Ovary (tissue), 9 donors: ENCODE measurements around the gene UBN1. TPM values are rescaled to one million over a fixed set of nuclear protein-coding genes. Genes with fewer than 3 reads are reported as not detected.
A peak's percentile ranks its signal among the peaks of the same experiment; 100 is the strongest.

Experiments
- DNase-seq, 5 donors: peaks; one replicate each; pipeline ENCODE4 v3.0.0-alpha.2; 2019 to 2020
- H3K27ac ChIP-seq, 2 donors: fragments of 200-600 bp; one replicate each; pipeline versions ENCODE4 v1.5.1 to v1.8.0; 2019 to 2022
- H3K27me3 ChIP-seq: fragments of 200-600 bp; one replicate; pipeline ENCODE4 v1.8.0; 2022
- H3K36me3 ChIP-seq: fragments of 200-600 bp; sonication (generic); one replicate; pipeline ENCODE4 v1.5.1; 2019
- H3K4me1 ChIP-seq: one replicate; pipeline ENCODE4 v1.8.1; 2013; ENCODE audit warnings: mild to moderate bottlenecking, moderate library complexity; ENCODE audit not compliant: insufficient read depth
- H3K4me3 ChIP-seq: fragments of 200-600 bp; sonication (generic); one replicate; pipeline ENCODE4 v1.5.1; 2017
- H3K9me3 ChIP-seq, 2 donors: fragments of 200-600 bp in 1 of 2; sonication (generic) in 1 of 2; one replicate each; pipeline versions ENCODE4 v1.5.1 to v1.8.1; 2013 to 2019; ENCODE audit warnings: mild to moderate bottlenecking in 1 of 2, moderate library complexity in 1 of 2
- CTCF ChIP-seq, 3 donors: fragments of 450-650 bp in 2 of 3; fragments of 200-600 bp in 1 of 3; IDR thresholded peaks; one replicate each; pipeline versions ENCODE4 v1.5.1 to v1.8.0; 2016 to 2022; ENCODE audit warnings: antibody characterized with exemption in 3 of 3, mild to moderate bottlenecking in 1 of 3
- EP300 ChIP-seq: sonication (generic); formaldehyde crosslinking; IDR thresholded peaks from one replicate; pipeline ENCODE4 v1.6.1; 2017; ENCODE audit warnings: antibody characterized with exemption
- POLR2A ChIP-seq: fragments of 450-650 bp; IDR thresholded peaks from one replicate; pipeline ENCODE4 v1.6.1; 2017; ENCODE audit warnings: antibody characterized with exemption, mild to moderate bottlenecking, moderate library complexity
- WGBS, 3 donors: extraction: QIAGEN DNeasy Blood & Tissue Kit in 1 of 3; methylation state at CpG; one replicate each; pipeline versions ENCODE4 v1.1.5 to v1.1.7; 2013 to 2017; 5-methylcytosine and 5-hydroxymethylcytosine counted together
- intact Hi-C, 4 donors: fragments of 100-400 bp; cut with DNase I; formaldehyde crosslinking; loops; one replicate each; pipeline versions ENCODE4 v1.11.0 to v1.15.1; 2022 to 2023
- polyA plus RNA-seq, 2 donors: library from polyadenylated mRNA; stranded (reverse); fragments of 200-250 nt in 1 of 2; fragments of 350-450 nt in 1 of 2; fragmentation: Illumina TruSeq in 1 of 2; extraction: RNeasy Lipid Tissue Mini Kit (QIAGEN cat#74804) in 1 of 2; gene quantifications; one replicate each; pipeline ENCODE4 v1.2.3, GENCODE V29; 2013 to 2014
- total RNA-seq, 7 donors: library from RNA; depleted of rRNA in 2 of 7; stranded (reverse); fragments of >200 nt in 2 of 7; fragmentation: NEBNext Ultra II Directional in 3 of 7; extraction: Animal tissue kit (Norgen Biotek cat#: 25700) in 3 of 7; gene quantifications; one replicate each; pipeline versions ENCODE4 v1.1.0 to v1.2.4, GENCODE V29; 2016 to 2023
- donor health status: DM: no; HTN: no; CAD: no; lungs with moderate emphysema.
- donor health status: DM: no; HTN: no; CAD: no.
- donor health status: Bipolar disorder and iron deficiency.
- donor health status: DM: yes; HTN: yes; CAD: no.
- donor health status: DM: no; HTN: no; CAD: no.
- donor health status: DM: yes; HTN: yes; CAD: no.

UBN1 gene
- total and polyA plus RNA-seq, 9 donors = 14.5 to 41.3 (median 24.0) TPM

- intact Hi-C loops = no loop called here
- no peak for DNase-seq
- no peaks in the 10 kb centered on the region for H3K27me3 ChIP-seq
- H3K9me3 ChIP-seq = no peaks in the 10 kb centered on the region
- H3K36me3 ChIP-seq = no peaks in the 10 kb centered on the region
- TF ChIP-seq CTCF (IDR thresholded peaks at IDR 0.05) = no peak
- no peak for TF ChIP-seq POLR2A
- no peak for TF ChIP-seq EP300
- no peak overlapping the region for H3K27ac ChIP-seq
- H3K4me1 ChIP-seq = no peaks in the 10 kb centered on the region
- no peak overlapping the region for H3K4me3 ChIP-seq
- WGBS, 3 donors = 81 to 90% (median 87%) methylated on average over 13 of the region's 13 CpGs
Measured at GRCh38 chr16:4837733-4838501, 9.4 kb upstream of the UBN1 start.

- no peak for DNase-seq
- no peak for TF ChIP-seq POLR2A
- no peak for TF ChIP-seq CTCF (IDR thresholded peaks at IDR 0.05)
- no peak for TF ChIP-seq EP300
- no peaks in the 10 kb centered on the region for H3K36me3 ChIP-seq
- H3K4me1 ChIP-seq = no peaks in the 10 kb centered on the region
- 84 to 88% (median 87%) methylated on average over 5 of the region's 5 CpGs for WGBS, 3 donors
- no peaks in the 10 kb centered on the region for H3K9me3 ChIP-seq
- intact Hi-C loops = loop anchor here in 2 of 4 donors (10.0 kb wide), 2 partner anchors 105 to 115 kb away; no protein-coding TSS in a partner anchor
- H3K27ac ChIP-seq = no peak overlapping the region
- H3K4me3 ChIP-seq = no peak overlapping the region
- no peaks in the 10 kb centered on the region for H3K27me3 ChIP-seq
Measured at GRCh38 chr16:4839942-4840341, 7.3 kb upstream of the UBN1 start.

- 74 to 78% (median 76%) methylated on average over 5 of the region's 5 CpGs for WGBS, 3 donors
- TF ChIP-seq CTCF (IDR thresholded peaks at IDR 0.05) (no peak), POLR2A (no peak), EP300 (no peak)
- H3K27ac ChIP-seq = no peak overlapping the region
- no peaks in the 10 kb centered on the region for H3K9me3 ChIP-seq
- no peaks in the 10 kb centered on the region for H3K36me3 ChIP-seq
- H3K27me3 ChIP-seq = no peaks in the 10 kb centered on the region
- peaks cover under 1% of the 10 kb centered on the region for H3K4me1 ChIP-seq
- no peak overlapping the region for H3K4me3 ChIP-seq
- intact Hi-C loops = loop anchor here in 2 of 4 donors (10.0 kb wide), 2 partner anchors 104 to 116 kb away; no protein-coding TSS in a partner anchor
- DNase-seq = no peak
Measured at GRCh38 chr16:4840984-4841383, 6.3 kb upstream of the UBN1 start.

- Histone ChIP-seq H3K9me3 (no peaks in the 10 kb centered on the region), H3K4me1 (peaks cover 8% of the 10 kb centered on the region), H3K27ac (peak overlapping the region; percentile 60 to 96), H3K27me3 (no peaks in the 10 kb centered on the region), H3K4me3 (peak overlapping the region; percentile 63), H3K36me3 (no peaks in the 10 kb centered on the region)
- WGBS, 3 donors = 0 to 1% (median 0%) methylated on average over 25 to 27 of the region's 27 CpGs
- intact Hi-C loops = loop anchor here in 2 of 4 donors (5.0 to 10.0 kb wide), 3 partner anchors 98 to 122 kb away; no protein-coding TSS in a partner anchor
- TF ChIP-seq CTCF (IDR thresholded peaks at IDR 0.05) (no peak), POLR2A (no peak), EP300 (no peak)
- peak in 1 of 5 donors; percentile 14 for DNase-seq
Measured at GRCh38 chr16:4846503-4846900, 779 bp upstream of the UBN1 start.
